GM19324 (cell line): ENCODE measurements around the gene TCIRG1.
"Not testable (repeated sequence)": the region's sequence is repeated elsewhere in the genome, so short reads cannot be mapped to it uniquely, and the experiment has no call there.

Experiments
- ATAC-seq: cut with Tn5 transposase; IDR thresholded peaks from one replicate; pipeline ENCODE4 v1.9.1; 2021; ENCODE audit warnings: mild to moderate bottlenecking, moderate library complexity; ENCODE audit not compliant: unreplicated experiment, low FRiP score

Gene TCIRG1

GRCh38 chr11:68038718-68039525, at the start of gene TCIRG1:
TSS of gene TCIRG1 (plus strand) at chr11:68039025. CDS start at chr11:68041272, 2,247 bp downstream.
- ATAC-seq = peak; percentile 36

GRCh38 chr11:67990546-67991346, 48.1 kb upstream of the TCIRG1 start:
- ATAC-seq = not testable (repeated sequence)

- not testable (repeated sequence) for ATAC-seq
Measured at GRCh38 chr11:67991347-67992121, 47.3 kb upstream of the TCIRG1 start.

GRCh38 chr11:67993821-67994220, 45.0 kb upstream of the TCIRG1 start:
- ATAC-seq = not testable (repeated sequence)

GRCh38 chr11:67994387-67994786, 44.4 kb upstream of the TCIRG1 start:
- not testable (repeated sequence) for ATAC-seq

GRCh38 chr11:67995129-67995528, 43.7 kb upstream of the TCIRG1 start:
- not testable (repeated sequence) for ATAC-seq

GRCh38 chr11:67995579-67995978, 43.2 kb upstream of the TCIRG1 start:
- ATAC-seq = not testable (repeated sequence)

GRCh38 chr11:67996051-67996450, 42.8 kb upstream of the TCIRG1 start:
- ATAC-seq = no peak

GRCh38 chr11:67996622-67997474, 42.0 kb upstream of the TCIRG1 start:
- no peak for ATAC-seq

GRCh38 chr11:67997475-67997921, 41.3 kb upstream of the TCIRG1 start:
- no peak for ATAC-seq

GRCh38 chr11:67998150-67999045, 40.4 kb upstream of the TCIRG1 start:
- no peak for ATAC-seq

- no peak for ATAC-seq
Measured at GRCh38 chr11:67999201-67999629, 39.6 kb upstream of the TCIRG1 start.

GRCh38 chr11:67999704-68000103, 39.1 kb upstream of the TCIRG1 start:
- no peak for ATAC-seq

- no peak for ATAC-seq
Measured at GRCh38 chr11:68002575-68002937, 36.3 kb upstream of the TCIRG1 start.

GRCh38 chr11:68002938-68003845, 35.6 kb upstream of the TCIRG1 start:
- peak; percentile 52 for ATAC-seq

GRCh38 chr11:68003846-68004550, 34.8 kb upstream of the TCIRG1 start, which contains the start of gene UNC93B1:
TSS of gene UNC93B1 (minus strand) at chr11:68004097. CDS start at chr11:68004043, 54 bp downstream.
- ATAC-seq = peak; percentile 65
